ENCODE results near the gene NCR2. TPM values are rescaled to one million over a fixed set of nuclear protein-coding genes. Genes with fewer than 3 reads are reported as not detected.
A peak's percentile ranks its signal among the peaks of the same experiment; 100 is the strongest.

Gene NCR2
- total RNA-seq, 2 donors from 2014 or later, result not detected

- no peak overlapping the region for H3K9ac ChIP-seq (ENCODE audit: extremely low read depth, low read length, poor library complexity, severe bottlenecking)
- Mint-ChIP-seq H3K27me3 (ENCODE audit: insufficient read depth) (peaks cover 4% of the 10 kb centered on the region), H3K9me3 (peaks cover 16% of the 10 kb centered on the region), H3K4me3 (no peak overlapping the region), H3K27ac (no peak overlapping the region), H3K4me1 (no peaks in the 10 kb centered on the region), H3K36me3 (ENCODE audit: low read depth) (no peaks in the 10 kb centered on the region)
- no peaks in the 10 kb centered on the region for H3K9me3 ChIP-seq (ENCODE audit: control insufficient read depth, low read length)
- no peaks in the 10 kb centered on the region for H3K4me1 ChIP-seq (ENCODE audit: control insufficient read depth, insufficient read depth, low read length)
- no peak overlapping the region for H3K4me3 ChIP-seq (ENCODE audit: low read length)
- H3K36me3 ChIP-seq (ENCODE audit: control insufficient read depth, insufficient read depth, low read length), result no peaks in the 10 kb centered on the region
- WGBS, 2 experiments (ENCODE audit: insufficient coverage in 1 of 2, insufficient read length in 1 of 2), result 83 to 91% methylated on average over 1 to 5 of the region's 5 CpGs
- H3K27ac ChIP-seq (ENCODE audit: low read depth, low read length), result no peak overlapping the region
- H3K27me3 ChIP-seq (ENCODE audit: control insufficient read depth, insufficient read depth, low read length, poor library complexity, severe bottlenecking), result no peaks in the 10 kb centered on the region
- TF ChIP-seq CTCF (conservative IDR thresholded peaks at IDR 0.05), result no peak
- DNase-seq, result no peak
These were observed 32.8 kb upstream of the NCR2 start for GRCh38 chr6:41302638-41303037.

GRCh38 chr6:41306187-41306854 is 29.1 kb upstream of the NCR2 start:
- Histone ChIP-seq H3K9me3 (ENCODE audit: control insufficient read depth, low read length) (no peaks in the 10 kb centered on the region), H3K27ac (ENCODE audit: low read depth, low read length) (no peak overlapping the region), H3K4me3 (ENCODE audit: low read length) (no peak overlapping the region), H3K27me3 (ENCODE audit: control insufficient read depth, insufficient read depth, low read length, poor library complexity, severe bottlenecking) (no peaks in the 10 kb centered on the region), H3K36me3 (ENCODE audit: control insufficient read depth, insufficient read depth, low read length) (no peaks in the 10 kb centered on the region), H3K4me1 (ENCODE audit: control insufficient read depth, insufficient read depth, low read length) (peaks cover 10% of the 10 kb centered on the region), H3K9ac (ENCODE audit: extremely low read depth, low read length, poor library complexity, severe bottlenecking) (no peak overlapping the region)
- Mint-ChIP-seq H3K36me3 (ENCODE audit: low read depth) (no peaks in the 10 kb centered on the region), H3K4me3 (no peak overlapping the region), H3K4me1 (peaks cover 8% of the 10 kb centered on the region), H3K27ac (no peak overlapping the region), H3K9me3 (peaks cover under 1% of the 10 kb centered on the region), H3K27me3 (ENCODE audit: insufficient read depth) (no peaks in the 10 kb centered on the region)
- peak; percentile 82 for DNase-seq
- 54 to 62% methylated on average over 9 to 13 of the region's 13 CpGs for whole genome bisulfite sequencing, 2 experiments (ENCODE audit: insufficient coverage in 1 of 2, insufficient read length in 1 of 2)
- TF ChIP-seq CTCF (conservative IDR thresholded peaks at IDR 0.05), result peak; percentile 83

- H3K27ac ChIP-seq (ENCODE audit: low read depth, low read length), result no peak overlapping the region
- Mint-ChIP-seq H3K36me3 (ENCODE audit: low read depth) (no peaks in the 10 kb centered on the region), H3K9me3 (no peaks in the 10 kb centered on the region), H3K27ac (no peak overlapping the region), H3K4me1 (peaks cover 5% of the 10 kb centered on the region), H3K4me3 (no peak overlapping the region), H3K27me3 (ENCODE audit: insufficient read depth) (peaks cover 11% of the 10 kb centered on the region)
- no peak for DNase-seq
- H3K4me1 ChIP-seq (ENCODE audit: control insufficient read depth, insufficient read depth, low read length), result no peaks in the 10 kb centered on the region
- no peak overlapping the region for H3K9ac ChIP-seq (ENCODE audit: extremely low read depth, low read length, poor library complexity, severe bottlenecking)
- no peaks in the 10 kb centered on the region for H3K36me3 ChIP-seq (ENCODE audit: control insufficient read depth, insufficient read depth, low read length)
- no peaks in the 10 kb centered on the region for H3K9me3 ChIP-seq (ENCODE audit: control insufficient read depth, low read length)
- WGBS, 2 experiments (ENCODE audit: insufficient coverage in 1 of 2, insufficient read length in 1 of 2), result 97 to 100% methylated on average over 1 to 2 of the region's 2 CpGs
- no peak for TF ChIP-seq CTCF (conservative IDR thresholded peaks at IDR 0.05)
- H3K27me3 ChIP-seq (ENCODE audit: control insufficient read depth, insufficient read depth, low read length, poor library complexity, severe bottlenecking), result peaks cover 4% of the 10 kb centered on the region
- no peak overlapping the region for H3K4me3 ChIP-seq (ENCODE audit: low read length)
These were observed 20.2 kb upstream of the NCR2 start for GRCh38 chr6:41315203-41315602.
